GM10248 (cell line): ENCODE results near the gene COL4A6.

Experiments used
- CTCF ChIA-PET: fragments of 300-600 bp; sonication (Branson Sonifier 250); formaldehyde crosslinking; extraction: SDS; loops from one replicate; lab custom pipeline; 2021; ENCODE audit warnings: antibody characterized with exemption; lab: Yijun Ruan, JAX
- POLR2A ChIA-PET: fragments of 350-650 bp; sonication (Branson Sonifier 250); formaldehyde crosslinking; extraction: SDS; loops from one replicate; lab custom pipeline; 2020; ENCODE audit warnings: antibody characterized with exemption; lab: Yijun Ruan, JAX
- DNase-seq: peaks from one replicate; pipeline ENCODE4 v3.0.0; 2012; ENCODE audit errors: extremely low spot score
- TF ChIP-seq, protein P1 (sequence below): IDR thresholded peaks from 2 replicates; pipeline ENCODE4 v1.5.1; 2012; ENCODE audit warnings: mild to moderate bottlenecking, low read depth; ENCODE audit errors: extremely low read depth, missing control alignments, control extremely low read depth

Gene COL4A6

DNA sequence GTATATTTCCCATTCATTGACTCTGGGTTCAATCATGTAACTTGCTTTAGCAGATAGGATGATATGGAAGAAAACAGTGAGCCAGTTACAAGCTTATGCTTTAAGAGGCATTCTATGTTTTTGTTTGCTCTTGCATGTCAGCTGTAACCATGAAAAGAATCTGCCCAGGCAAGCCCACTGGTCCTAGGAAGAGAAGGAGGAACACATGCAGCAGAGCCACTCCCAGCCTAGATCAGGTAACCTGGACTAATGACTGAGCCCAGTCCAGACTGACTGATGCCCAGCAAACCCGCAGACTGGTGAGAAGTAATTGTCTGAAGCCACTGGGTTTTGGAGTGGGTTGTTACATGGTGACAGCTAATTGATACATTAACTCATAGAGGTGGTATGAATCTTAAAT is 167.9 kb downstream of the COL4A6 start:
- DNase-seq, result no peak
- ChIA-PET CTCF (no interaction called here), POLR2A (no interaction called here)
- TF ChIP-seq, protein P1, sequence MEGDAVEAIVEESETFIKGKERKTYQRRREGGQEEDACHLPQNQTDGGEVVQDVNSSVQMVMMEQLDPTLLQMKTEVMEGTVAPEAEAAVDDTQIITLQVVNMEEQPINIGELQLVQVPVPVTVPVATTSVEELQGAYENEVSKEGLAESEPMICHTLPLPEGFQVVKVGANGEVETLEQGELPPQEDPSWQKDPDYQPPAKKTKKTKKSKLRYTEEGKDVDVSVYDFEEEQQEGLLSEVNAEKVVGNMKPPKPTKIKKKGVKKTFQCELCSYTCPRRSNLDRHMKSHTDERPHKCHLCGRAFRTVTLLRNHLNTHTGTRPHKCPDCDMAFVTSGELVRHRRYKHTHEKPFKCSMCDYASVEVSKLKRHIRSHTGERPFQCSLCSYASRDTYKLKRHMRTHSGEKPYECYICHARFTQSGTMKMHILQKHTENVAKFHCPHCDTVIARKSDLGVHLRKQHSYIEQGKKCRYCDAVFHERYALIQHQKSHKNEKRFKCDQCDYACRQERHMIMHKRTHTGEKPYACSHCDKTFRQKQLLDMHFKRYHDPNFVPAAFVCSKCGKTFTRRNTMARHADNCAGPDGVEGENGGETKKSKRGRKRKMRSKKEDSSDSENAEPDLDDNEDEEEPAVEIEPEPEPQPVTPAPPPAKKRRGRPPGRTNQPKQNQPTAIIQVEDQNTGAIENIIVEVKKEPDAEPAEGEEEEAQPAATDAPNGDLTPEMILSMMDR, result no peak

DNA sequence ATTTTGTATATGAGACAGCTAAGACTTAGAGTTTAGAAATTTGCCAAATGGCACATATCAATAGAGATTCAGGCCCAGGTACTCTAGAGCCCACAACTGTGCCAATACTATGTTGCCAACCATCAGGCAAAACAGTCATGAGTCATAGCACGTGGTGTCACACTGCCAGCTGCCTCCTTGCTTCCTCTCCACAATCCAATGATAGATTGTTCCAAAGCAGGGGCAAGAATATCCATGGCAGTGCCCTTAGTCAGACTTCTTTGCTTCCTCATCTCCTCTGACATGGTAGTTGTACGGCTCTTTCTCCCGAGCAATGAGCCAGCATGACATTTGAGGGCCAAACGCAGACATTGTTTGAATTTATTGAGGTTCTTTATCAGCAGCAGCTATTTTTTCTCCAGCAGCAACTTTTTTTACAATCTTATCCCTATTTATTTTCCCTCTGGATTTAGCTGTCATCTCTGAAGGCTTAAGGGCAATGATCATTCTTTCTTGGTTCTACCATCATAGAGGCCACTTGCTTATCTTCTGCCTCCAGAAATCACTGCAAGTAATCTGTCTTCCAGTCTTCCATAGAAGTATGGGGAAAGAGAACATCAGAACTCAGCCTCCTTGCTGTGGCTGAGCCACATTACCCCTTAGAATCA is 169.7 kb downstream of the COL4A6 start:
- TF ChIP-seq, protein P1, result no peak
- no peak for DNase-seq
- CTCF ChIA-PET, result no interaction called here
- POLR2A ChIA-PET, result no interaction called here

DNA sequence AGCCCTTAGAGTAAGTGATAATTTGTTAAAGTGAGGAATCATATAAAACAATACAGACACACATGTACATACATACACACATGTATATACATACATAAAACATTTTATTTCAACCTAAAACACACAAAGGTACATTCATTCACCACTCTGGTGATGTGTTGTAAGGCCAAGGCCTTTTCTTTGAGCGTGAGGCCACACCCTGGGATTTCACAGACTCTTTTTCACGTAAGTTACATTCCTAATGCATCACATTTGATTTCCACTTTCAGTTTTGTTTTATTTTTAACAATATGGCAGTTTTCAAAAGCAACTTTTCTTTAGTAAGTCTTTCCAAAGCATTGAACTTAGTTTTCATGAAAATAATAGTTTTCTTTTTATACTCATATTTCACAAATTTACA is 170.7 kb downstream of the COL4A6 start:
- no peak for DNase-seq
- TF ChIP-seq, protein P1, result no peak
- CTCF ChIA-PET, result no interaction called here
- POLR2A ChIA-PET, result no interaction called here

DNA sequence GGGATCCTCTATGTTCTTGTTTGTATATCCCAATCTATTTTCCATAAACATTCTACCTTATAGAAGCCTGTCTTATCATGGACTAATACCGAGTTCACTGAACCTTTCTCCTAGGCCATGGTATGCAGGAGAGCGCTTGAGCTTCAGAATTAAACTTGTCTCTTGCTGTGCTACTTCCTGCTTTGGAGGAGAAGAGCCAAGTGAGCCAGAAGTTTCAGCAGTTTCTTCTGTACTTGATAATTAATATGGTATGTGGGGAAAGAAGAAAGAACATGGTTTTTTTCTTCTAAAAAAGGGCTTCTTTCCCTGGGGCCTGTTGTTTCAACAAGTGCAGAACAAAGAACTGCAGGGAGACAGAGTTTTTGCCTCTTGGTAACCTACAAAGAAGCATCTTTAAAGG is 173.8 kb downstream of the COL4A6 start:
- CTCF ChIA-PET, result no interaction called here
- TF ChIP-seq, protein P1, result no peak
- DNase-seq, result no peak
- POLR2A ChIA-PET, result no interaction called here

DNA sequence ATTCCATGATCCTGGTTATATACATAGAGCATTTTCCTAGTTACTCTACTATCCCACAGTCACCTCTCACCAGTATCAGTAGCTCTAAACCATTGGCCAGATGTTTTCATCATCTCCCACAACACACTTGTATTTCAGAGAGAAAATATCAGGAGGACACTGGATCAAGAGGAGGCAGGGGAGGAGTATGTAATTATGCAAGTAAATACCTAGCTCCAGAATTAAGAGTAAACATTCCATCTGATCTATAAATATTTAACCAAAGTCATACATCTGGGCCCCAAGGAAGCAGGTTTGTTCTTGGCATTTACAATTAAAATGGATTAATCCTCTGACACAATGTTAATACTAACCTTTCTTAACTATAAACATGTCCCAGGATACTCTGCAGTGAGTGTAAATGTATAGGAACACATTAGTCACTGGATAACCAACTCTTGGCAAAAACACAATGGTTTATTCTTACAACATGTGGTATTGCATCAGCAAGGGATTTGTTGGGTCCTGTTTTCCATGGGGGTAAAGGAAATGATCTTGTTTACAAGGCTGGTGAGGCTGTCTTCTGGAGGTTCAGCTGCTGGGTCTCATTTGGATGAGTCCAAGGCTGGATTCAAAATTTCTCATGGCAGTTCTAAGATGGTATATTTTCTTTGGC is 176.5 kb downstream of the COL4A6 start:
- CTCF ChIA-PET, result no interaction called here
- POLR2A ChIA-PET, result no interaction called here
- TF ChIP-seq, protein P1, result no peak
- no peak for DNase-seq

DNA sequence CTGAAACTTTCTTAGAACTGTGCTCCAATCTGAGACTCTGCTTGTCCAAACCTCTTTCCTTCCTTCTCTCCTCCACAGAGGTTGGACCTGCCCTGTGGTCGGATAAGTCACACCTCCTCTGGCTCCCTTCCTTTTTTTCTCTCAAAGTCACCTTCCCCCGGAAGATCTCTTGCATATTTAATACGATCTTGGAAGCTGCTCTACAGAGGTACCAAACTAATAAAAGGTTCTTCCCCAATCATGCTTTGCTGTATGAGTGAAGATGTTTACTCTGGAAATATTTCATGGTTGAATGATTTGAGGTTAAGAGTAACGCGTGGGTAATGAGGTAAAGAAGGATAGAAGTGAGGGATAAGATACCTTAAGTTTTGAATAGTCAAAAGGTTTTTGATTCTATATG is 180.7 kb downstream of the COL4A6 start:
- TF ChIP-seq, protein P1, result no peak
- POLR2A ChIA-PET, result no interaction called here
- DNase-seq, result no peak
- CTCF ChIA-PET, result interaction anchor here (1.7 kb wide), 1 partner anchor 34 kb away, joined by 4 read pairs; no protein-coding TSS in a partner anchor
